HCEC 1CT (cell line): ENCODE results near the gene C1orf52.

Experiments used
- DNase-seq: peaks from one replicate; pipeline ENCODE4 v3.0.0-alpha.2; 2017

Gene C1orf52

GRCh38 chr1:85259118-85259911 lies at the start of gene C1orf52:
Gene C1orf52, minus strand, starts transcription at chr1:85259662. Its CDS starts 29 bp downstream, at chr1:85259633.
- DNase-seq: peak; percentile 89

GRCh38 chr1:85308833-85309350 lies 49.4 kb upstream of the C1orf52 start:
- DNase-seq: no peak

GRCh38 chr1:85307987-85308832 lies 48.7 kb upstream of the C1orf52 start:
- DNase-seq: peak; percentile 84

DNA sequence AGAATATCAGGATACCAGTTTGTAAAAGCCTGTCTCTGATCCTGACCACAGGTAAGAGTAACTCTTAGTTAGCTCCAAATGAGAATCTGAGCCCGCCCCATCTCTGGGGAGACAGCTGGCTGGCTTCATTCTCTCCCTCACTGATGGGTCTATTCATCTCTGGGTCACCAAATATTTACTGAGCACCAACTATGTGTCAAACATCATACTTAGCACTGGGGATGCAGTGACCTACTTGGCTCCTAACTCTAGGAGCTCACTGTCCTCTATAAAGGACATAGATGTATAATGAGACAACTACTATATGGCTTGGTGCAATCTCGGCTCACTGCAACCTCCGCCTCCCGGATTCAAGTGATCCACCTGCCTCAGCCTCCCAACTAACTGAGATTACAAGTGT lies 46.8 kb upstream of the C1orf52 start:
- no peak for DNase-seq

- no peak for DNase-seq
These were observed 44.1 kb upstream of the C1orf52 start for GRCh38 chr1:85303440-85304162.

DNA sequence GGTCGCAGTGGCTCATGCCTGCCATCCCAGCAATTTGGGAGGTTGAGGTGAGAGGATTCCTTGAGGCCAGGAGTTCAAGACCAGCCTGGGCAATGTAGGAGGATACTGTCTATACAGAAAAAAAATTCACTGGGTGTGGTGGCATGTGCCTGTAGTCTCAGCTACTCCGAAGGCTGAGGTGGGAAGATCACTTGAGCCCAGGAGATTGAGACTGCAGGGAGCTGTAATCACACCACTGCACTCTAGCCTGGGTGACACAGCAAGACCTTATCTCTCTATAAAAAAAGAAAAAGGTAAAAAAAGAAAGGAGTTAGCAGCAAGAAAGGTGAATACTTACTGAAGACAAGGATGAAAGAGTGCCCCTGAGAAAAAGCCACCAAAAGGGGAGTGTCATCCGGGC lies 40.7 kb upstream of the C1orf52 start:
- DNase-seq: no peak

DNA sequence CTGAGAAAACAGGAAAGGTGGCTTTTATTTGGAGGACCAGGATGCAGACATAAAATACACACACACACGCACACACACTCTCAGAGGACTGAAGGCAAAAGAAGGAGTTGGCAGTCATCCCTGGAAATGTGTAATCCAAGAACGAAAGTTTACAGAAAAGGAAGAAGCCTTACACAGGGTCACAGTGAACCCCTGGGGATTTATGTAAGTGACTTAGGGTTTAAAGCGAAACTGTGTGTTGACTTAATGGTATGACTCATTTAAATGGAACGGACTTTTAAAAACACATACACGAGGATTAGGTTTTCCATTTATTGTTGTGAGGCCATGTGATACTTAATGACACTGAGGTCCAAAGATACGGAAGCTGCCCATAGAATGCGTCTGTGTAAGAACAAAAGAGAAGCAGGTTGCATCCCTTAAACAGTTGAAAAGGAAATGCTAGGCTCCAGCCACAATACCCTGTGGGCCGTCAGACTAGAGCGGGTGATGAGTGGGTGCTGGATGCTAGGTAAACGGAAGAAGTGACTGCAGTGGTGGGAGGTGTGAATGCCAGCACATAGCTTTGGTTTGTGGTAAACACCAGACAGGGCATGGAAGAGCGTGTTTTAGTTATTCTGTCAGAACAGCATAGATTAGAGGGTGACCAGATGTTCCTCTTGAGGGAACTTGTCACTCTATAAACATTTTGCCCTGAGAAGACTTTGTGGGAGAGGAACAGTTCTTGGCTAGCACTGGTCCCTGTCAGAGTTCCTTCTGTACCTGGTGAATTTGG lies 38.6 kb upstream of the C1orf52 start:
- peak; percentile 99 for DNase-seq

GRCh38 chr1:85297538-85297854 lies 38.0 kb upstream of the C1orf52 start:
- no peak for DNase-seq

DNA sequence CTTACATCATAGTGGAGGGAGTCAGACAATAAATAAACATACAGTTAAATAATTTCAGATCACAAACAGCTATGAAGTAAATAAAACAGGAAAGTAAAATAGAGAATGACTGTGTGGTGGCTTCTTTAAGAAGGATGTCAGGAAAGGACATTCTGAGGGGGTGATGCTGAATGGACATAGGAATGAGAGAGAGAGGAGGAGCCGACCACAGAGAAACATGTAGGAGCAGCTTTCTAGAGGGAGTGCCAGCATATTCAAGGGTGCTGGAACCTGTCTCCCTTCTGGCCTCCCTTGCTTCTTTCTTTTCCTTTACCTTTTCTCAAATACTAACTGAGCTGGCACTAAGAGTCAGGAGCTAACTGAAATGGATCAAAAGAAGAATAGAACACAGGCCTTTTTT lies 37.5 kb upstream of the C1orf52 start:
- DNase-seq: peak; percentile 35

DNA sequence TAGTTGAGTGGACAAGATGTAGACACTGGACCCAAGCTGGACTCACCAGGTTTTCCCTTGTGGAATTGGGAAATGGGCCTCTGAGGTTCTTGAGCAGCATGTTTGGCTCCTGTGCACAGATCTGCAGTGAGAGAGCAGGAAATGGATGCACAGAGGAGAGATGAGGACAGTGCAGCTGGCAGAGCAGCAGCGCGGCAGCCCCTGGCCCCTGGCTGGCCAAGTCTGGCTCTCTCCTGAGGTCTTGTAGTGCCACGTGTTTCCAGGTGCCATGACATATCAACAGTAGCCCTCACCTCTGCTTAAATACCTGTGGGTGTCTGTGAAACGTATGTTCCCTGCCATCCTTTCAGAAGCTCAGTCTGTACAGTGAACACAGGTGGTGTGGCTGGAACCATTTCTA lies 36.2 kb upstream of the C1orf52 start:
- DNase-seq: no peak

- DNase-seq: no peak
These were observed 35.6 kb upstream of the C1orf52 start for GRCh38 chr1:85295006-85295431.

DNA sequence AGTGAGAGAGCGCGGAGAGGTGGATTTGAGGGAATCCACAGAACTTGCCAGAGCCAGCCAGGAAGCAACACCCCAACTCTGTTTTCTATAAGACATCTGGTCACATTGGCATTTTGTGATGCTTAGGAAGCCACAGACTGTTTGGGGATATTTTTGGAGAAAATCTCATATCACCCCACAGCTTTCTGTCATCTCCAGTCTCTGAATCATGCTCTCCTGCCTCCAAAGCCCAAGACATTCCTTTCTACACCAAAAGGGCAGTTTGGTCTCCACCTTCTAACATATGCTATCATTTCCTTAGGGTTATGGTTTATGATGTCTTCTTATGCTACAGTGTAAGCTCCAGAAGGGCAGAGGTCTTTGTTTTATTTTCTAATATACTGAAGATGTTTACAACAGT lies 31.4 kb upstream of the C1orf52 start:
- DNase-seq: peak; percentile 61

- no peak for DNase-seq
These were observed 30.4 kb upstream of the C1orf52 start for GRCh38 chr1:85289848-85290335.

DNA sequence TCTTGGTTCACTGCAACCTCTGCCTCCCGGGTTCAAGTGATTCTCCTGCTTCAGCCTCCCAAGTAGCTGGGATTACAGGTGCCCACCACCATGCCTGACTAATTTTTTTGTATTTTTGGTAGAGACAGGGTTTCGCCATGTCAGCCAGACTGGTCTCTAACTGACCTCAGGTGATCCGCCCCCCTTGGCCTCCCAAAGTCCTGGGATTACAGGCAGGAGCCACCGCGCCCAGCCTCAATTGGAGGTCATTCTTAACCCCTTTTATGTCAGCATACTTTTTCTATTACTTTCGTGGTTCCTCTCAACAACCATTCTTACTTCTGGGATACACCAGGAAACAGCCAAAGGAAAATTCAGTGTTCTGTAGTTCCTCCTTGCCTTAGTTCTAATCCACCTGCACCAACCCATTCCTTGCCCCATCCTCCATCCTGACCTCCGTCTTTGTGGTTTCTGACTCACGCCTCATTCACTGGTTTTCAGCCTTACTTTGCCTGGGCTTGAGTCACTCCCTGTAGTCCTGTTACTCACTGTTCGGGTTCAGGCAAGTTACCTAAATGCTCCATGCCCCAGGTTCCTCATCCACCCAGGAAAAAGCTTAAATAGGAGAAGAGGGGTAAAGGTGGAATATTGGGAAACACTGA lies 29.9 kb upstream of the C1orf52 start:
- peak; percentile 96 for DNase-seq

GRCh38 chr1:85284202-85284601 lies 24.7 kb upstream of the C1orf52 start:
- no peak for DNase-seq

- DNase-seq: no peak
These were observed 24.2 kb upstream of the C1orf52 start for GRCh38 chr1:85283475-85284199.

GRCh38 chr1:85282424-85282823 lies 23.0 kb upstream of the C1orf52 start:
- no peak for DNase-seq

- DNase-seq: no peak
These were observed 21.2 kb upstream of the C1orf52 start for GRCh38 chr1:85280636-85281035.

DNA sequence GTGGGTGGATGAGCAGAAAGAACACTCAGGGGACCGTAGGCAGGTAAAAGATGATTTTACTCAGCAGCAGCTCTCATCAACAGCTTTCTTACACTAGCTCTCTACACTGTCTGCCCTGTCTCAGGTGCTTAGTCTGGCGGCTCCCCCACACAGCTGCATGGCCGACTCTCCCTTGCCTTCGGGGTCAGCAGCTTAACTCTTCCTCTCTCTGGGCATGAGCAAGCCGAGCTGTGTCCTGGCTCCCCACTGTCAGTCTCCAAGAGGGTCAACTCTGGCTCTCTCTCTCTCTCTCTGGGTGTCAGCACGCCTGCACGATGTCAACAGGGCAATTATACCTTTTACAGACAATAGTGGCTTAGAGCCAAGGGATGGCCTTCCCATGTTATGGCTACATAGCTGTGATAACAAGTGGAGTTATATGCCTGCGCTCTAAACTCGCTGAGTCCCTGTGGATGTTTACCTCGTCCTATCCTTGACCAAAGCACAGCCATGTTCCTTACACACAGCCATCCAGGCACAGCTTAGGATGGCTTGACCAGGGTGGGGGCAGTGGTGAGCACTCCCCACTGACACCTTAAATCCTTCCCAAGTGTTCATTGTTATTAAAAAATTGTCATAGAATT lies 20.1 kb upstream of the C1orf52 start:
- DNase-seq: no peak

GRCh38 chr1:85278853-85279314 lies 19.4 kb upstream of the C1orf52 start:
- peak; percentile 96 for DNase-seq
